Effector memory CD4-positive, alpha-beta T cell (primary cell): Measurements from ENCODE around the gene UBE2R2.
"Not testable (repeated sequence)": the region's sequence is repeated elsewhere in the genome, so short reads cannot be mapped to it uniquely, and the experiment has no call there.

Experiments used
- DNase-seq, 3 donors: peaks; one replicate each; pipeline ENCODE4 v3.0.0-alpha.2; 2020
- H3K27ac ChIP-seq: 2 replicates; pipeline ENCODE4 v1.7.0; 2013; ENCODE audit warnings: mild to moderate bottlenecking, low read length, moderate library complexity; ENCODE audit not compliant: insufficient read depth, poor library complexity, severe bottlenecking
- H3K27me3 ChIP-seq: replicated peaks from 2 replicates; pipeline ENCODE4 v1.7.0; 2013; ENCODE audit warnings: mild to moderate bottlenecking, low read length; ENCODE audit not compliant: insufficient read depth, control insufficient read depth, poor library complexity, severe bottlenecking
- H3K36me3 ChIP-seq: 2 replicates; pipeline ENCODE4 v1.7.0; 2013; ENCODE audit warnings: mild to moderate bottlenecking, low read length, moderate library complexity; ENCODE audit not compliant: control insufficient read depth, insufficient read depth
- H3K4me1 ChIP-seq: 2 replicates; pipeline ENCODE4 v1.7.0; 2013; ENCODE audit warnings: low read length, mild to moderate bottlenecking; ENCODE audit not compliant: control insufficient read depth, insufficient read depth, poor library complexity, severe bottlenecking
- H3K4me3 ChIP-seq: 2 replicates; pipeline ENCODE4 v1.7.0; 2013; ENCODE audit warnings: low read length, low read depth, mild to moderate bottlenecking; ENCODE audit not compliant: insufficient read depth, poor library complexity, severe bottlenecking
- H3K9me3 ChIP-seq: 2 replicates; pipeline ENCODE4 v1.7.0; 2013; ENCODE audit warnings: mild to moderate bottlenecking, low read length, moderate library complexity; ENCODE audit not compliant: control insufficient read depth

The UBE2R2 gene

DNA sequence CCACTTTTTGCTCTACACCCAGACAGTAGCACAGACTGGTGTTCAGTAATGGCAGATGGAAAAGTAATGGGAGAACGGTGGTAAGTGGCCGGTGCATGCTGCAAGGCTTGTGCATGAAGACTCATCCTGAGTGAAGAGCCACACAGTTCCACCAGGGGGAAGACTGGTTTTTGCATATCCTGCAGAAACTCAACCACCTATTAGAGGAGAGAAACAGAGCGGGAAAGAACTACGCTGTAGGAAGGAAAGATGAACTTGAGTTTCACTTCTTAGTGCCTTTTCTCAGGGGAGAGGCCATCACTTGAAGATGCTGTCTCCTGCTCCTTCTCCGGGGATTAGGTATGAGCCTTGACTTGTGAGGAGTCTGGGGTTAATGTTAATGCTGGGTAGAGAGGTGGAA, 31.0 kb upstream of the UBE2R2 start:
- Histone ChIP-seq H3K4me1 (no peaks in the 10 kb centered on the region), H3K27me3 (no peaks in the 10 kb centered on the region), H3K4me3 (no peak overlapping the region), H3K36me3 (no peaks in the 10 kb centered on the region), H3K27ac (no peak overlapping the region), H3K9me3 (no peaks in the 10 kb centered on the region)
- DNase-seq, result no peak

DNA sequence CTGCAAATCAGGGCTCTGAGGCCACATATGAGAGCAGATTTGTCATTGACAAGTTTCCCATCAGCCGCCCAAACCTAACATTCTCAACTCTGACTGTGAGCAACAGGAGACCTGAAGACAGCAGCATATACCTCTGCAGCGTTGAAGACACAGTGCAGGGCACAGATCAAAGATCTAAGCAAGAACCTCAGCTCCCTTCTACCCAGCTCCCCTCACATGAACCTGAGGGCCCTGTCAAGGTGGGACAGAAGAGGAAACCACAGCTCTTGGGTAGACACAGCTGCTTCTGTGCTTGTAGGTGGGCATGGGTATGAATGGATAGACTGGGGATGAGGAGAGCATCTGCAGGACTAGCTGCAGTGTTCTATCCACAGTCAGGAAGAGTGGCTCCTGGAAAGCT, 30.3 kb upstream of the UBE2R2 start:
- Histone ChIP-seq H3K27ac (no peak overlapping the region), H3K27me3 (no peaks in the 10 kb centered on the region), H3K4me1 (no peaks in the 10 kb centered on the region), H3K4me3 (no peak overlapping the region), H3K36me3 (no peaks in the 10 kb centered on the region), H3K9me3 (no peaks in the 10 kb centered on the region)
- no peak for DNase-seq

DNA sequence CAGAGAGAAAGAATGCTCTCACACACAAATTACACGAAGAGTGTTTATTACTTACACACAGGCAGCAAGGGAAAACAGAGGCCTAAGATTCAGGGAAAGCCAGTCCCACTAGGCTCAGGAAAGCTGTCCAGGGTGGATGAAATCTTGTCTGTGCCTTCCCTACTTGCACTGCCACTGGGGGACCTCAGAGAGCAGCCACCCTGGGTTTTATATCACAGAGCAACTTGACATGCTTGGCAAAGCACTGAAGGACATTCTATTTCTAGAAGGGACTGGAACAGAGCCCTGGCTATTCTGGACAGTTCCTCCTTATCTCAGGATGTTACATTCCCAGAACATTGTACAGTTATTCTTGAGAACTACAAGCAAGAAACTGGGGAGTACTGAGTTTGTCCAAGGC, 29.1 kb upstream of the UBE2R2 start:
- Histone ChIP-seq H3K4me1 (no peaks in the 10 kb centered on the region), H3K9me3 (no peaks in the 10 kb centered on the region), H3K4me3 (no peak overlapping the region), H3K27ac (no peak overlapping the region), H3K36me3 (no peaks in the 10 kb centered on the region), H3K27me3 (no peaks in the 10 kb centered on the region)
- no peak for DNase-seq

DNA sequence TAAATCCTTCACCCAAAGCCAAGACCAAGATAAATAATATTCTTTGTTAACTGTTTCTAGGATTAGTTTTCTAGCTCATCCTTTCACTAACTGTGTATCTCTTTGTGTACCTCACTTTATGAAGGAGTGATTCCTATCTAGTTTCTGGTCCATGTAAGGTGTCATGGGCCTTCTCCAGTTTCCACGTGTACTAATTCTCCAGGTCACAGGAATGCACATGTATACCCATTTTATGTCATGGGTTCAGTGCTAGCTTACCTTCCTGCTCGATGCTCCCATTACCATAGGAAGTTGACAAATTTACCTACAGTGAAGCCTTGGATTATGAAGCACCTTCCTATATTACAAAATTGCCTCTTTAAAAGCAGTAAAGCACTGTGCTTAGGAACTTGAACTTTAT, 27.5 kb upstream of the UBE2R2 start:
- H3K4me1 ChIP-seq, H3K9me3 ChIP-seq, H3K27ac ChIP-seq, H3K36me3 ChIP-seq, H3K4me3 ChIP-seq, H3K27me3 ChIP-seq, DNase-seq: not testable (repeated sequence)

DNA sequence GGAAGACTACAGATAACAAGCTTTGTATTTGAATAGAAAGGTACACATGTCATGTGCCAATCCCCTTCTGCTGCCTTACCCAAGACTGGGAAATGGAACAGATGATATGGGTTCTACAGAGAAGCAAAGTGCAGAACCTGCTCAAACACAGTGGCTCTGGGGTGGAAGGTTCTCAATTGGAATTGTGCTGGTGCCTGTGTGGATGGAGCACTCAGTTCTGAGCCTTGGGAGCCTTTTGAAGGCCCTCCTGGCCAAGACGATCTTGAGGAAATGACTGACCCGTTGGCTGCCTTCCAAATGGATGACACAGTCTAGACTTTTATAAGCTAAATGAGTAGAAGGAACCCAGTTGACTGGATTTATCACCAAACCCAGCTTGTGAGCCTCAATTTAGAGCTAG, 25.8 kb upstream of the UBE2R2 start:
- H3K36me3 ChIP-seq, result no peaks in the 10 kb centered on the region
- H3K27me3 ChIP-seq, result no peaks in the 10 kb centered on the region
- H3K27ac ChIP-seq, result no peak overlapping the region
- DNase-seq, result no peak
- no peak overlapping the region for H3K4me3 ChIP-seq
- H3K9me3 ChIP-seq, result no peaks in the 10 kb centered on the region
- no peaks in the 10 kb centered on the region for H3K4me1 ChIP-seq

DNA sequence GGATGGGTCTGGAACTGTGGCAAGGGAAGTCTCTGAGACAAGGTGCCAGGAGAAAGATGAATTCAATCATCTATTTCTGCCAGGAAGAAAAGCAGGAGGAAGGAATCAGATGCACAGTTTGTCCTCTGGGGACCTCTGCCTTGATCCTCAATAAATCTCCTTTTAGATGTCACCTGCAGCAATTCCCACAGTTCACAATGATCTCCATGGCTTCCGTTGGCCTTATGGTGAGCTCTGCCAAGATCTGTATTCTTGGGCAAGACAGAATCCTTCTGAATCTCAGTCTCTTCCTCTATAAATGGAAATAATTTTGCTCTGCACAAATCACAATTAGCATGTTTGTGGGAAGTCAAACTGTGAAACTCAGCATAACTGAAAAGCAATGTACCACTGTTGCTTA, 23.5 kb upstream of the UBE2R2 start:
- not testable (repeated sequence) for H3K27me3 ChIP-seq, H3K4me1 ChIP-seq

DNA sequence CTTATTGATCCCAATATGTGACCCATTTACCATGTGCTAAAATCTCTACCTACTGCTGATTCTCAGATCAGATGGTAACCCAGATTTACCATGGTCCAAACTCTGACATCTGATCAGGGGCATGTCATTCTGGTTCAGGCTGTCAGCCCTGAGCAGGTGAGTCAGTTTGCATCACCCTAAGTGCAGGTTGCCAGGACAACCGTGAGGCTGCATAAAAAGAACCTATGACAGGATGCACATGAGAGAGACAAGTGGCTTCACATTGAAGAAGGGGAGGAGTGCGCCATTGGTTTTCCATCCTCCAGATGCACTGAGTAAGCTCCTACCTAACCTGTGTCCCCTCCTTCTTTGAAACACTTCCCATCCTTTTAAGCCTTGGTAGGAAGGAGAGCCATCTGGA, 22.4 kb upstream of the UBE2R2 start:
- Histone ChIP-seq H3K4me1 (no peaks in the 10 kb centered on the region), H3K9me3 (no peaks in the 10 kb centered on the region), H3K4me3 (no peak overlapping the region), H3K27me3 (no peaks in the 10 kb centered on the region), H3K27ac (no peak overlapping the region), H3K36me3 (no peaks in the 10 kb centered on the region)
- no peak for DNase-seq

More for the DNA sequence above, 23.5 kb upstream of the UBE2R2 start:
- H3K4me3 ChIP-seq, DNase-seq, H3K36me3 ChIP-seq, H3K27ac ChIP-seq, H3K9me3 ChIP-seq: not testable (repeated sequence)

DNA sequence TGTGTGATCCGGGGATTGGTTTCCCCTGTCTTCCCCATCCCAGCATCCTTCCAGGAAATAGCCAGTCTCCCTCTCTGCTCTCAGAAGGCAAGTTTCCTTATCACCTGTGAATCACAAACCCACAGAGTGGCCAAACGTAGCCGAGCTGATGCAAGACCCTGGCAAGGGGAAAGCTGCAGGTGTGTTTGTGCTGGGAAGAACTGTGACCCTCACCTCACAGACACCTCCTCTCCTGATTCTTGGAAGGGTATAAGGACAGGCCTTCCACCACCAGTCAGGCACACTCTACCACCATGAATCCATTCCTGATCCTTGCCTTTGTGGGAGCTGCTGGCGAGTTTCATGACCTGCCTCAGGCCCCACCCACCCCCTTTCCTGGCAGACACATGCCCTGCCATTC, 21.7 kb upstream of the UBE2R2 start, which contains the start of gene PRSS3:
Gene PRSS3, plus strand, starts transcription at position 281 of the 400 bp plus-strand sequence. Its CDS starts 13 bp downstream, at position 294.
- no peak for DNase-seq
- Histone ChIP-seq H3K9me3 (no peaks in the 10 kb centered on the region), H3K36me3 (no peaks in the 10 kb centered on the region), H3K4me3 (no peak within 1 kb of the TSS), H3K27me3 (no peaks in the 10 kb centered on the region), H3K4me1 (no peaks in the 10 kb centered on the region), H3K27ac (no peak within 1 kb of the TSS)

DNA sequence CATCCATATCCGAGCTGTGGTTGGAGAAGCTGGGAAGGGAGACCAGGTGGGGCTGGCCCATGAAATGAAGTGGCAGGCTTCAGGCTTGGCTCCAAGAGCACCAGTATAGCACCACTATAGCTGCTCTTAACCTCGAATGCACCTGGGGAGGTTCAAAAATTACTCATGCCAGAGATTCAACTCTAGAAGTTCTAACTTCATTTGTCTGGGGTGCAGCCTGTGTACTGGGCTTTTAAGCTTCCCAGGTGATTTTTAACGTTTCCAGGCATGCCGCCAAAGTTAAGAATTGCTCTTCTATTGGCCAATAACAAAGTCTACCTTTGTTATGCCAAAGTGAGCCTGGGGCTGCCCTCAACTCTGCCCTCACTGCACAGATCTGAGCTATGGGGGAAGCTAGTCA, 21.1 kb upstream of the UBE2R2 start:
- Histone ChIP-seq H3K4me1 (no peaks in the 10 kb centered on the region), H3K27ac (no peak overlapping the region), H3K27me3 (no peaks in the 10 kb centered on the region), H3K36me3 (no peaks in the 10 kb centered on the region), H3K9me3 (no peaks in the 10 kb centered on the region), H3K4me3 (no peak overlapping the region)
- no peak for DNase-seq

DNA sequence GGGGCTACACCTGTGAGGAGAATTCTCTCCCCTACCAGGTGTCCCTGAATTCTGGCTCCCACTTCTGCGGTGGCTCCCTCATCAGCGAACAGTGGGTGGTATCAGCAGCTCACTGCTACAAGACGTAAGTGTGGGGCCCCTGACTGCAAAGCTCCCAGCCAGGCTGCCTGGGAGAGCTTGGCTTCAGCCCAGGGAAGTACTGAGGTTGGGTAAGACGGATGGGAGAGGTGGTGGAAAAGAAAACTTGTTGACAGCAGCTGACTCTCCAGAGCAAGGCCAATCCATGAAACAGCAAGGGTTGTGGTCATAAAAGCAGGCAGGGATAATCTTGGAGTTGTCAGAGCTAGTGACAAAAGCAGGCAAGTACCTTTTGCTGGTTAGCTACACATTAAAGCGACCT, 20.3 kb upstream of the UBE2R2 start:
- not testable (repeated sequence) for H3K9me3 ChIP-seq, H3K27ac ChIP-seq, H3K27me3 ChIP-seq

DNA sequence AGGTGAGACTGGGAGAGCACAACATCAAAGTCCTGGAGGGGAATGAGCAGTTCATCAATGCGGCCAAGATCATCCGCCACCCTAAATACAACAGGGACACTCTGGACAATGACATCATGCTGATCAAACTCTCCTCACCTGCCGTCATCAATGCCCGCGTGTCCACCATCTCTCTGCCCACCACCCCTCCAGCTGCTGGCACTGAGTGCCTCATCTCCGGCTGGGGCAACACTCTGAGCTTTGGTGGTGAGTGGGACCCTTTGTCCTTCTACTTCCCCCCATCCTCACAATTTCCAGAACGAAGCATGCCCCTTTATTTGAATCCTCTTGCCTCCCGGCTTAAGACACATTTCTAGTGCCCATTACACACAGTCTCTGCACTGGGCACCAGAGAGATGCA, 19.1 kb upstream of the UBE2R2 start:
- Histone ChIP-seq H3K27me3 (no peaks in the 10 kb centered on the region), H3K4me1 (no peaks in the 10 kb centered on the region), H3K4me3 (no peak overlapping the region), H3K9me3 (no peaks in the 10 kb centered on the region), H3K36me3 (no peaks in the 10 kb centered on the region), H3K27ac (no peak overlapping the region)
- DNase-seq, result no peak

More for the DNA sequence above, 20.3 kb upstream of the UBE2R2 start:
- not testable (repeated sequence) for H3K36me3 ChIP-seq, H3K4me3 ChIP-seq, H3K4me1 ChIP-seq, DNase-seq
